SU-DHL-6 (cell line): Measurements from ENCODE around the gene EIF4E1B.

Experiments used
- H2AFZ ChIP-seq: fragments of 200-600 bp; sonication (generic); 2 replicates; pipeline ENCODE4 v1.6.1; 2014; ENCODE audit warnings: low read depth, mild to moderate bottlenecking, moderate library complexity, mixed read lengths, antibody characterized with exemption, low read length; ENCODE audit not compliant: severe bottlenecking
- H3F3A ChIP-seq: fragments of 200-600 bp; shearing (Covaris generic); 2 replicates; pipeline ENCODE4 v1.6.0; 2016; ENCODE audit warnings: antibody characterized with exemption, mild to moderate bottlenecking; ENCODE audit not compliant: insufficient read depth
- H3K27ac ChIP-seq: fragments of 200-600 bp; sonication (generic); 2 replicates; pipeline ENCODE4 v1.5.1; 2016; ENCODE audit warnings: low read depth, mild to moderate bottlenecking, low read length, moderate library complexity, mixed read lengths
- H3K27me3 ChIP-seq: fragments of 200-600 bp; sonication (generic), shearing (Covaris generic); 2 replicates; pipeline ENCODE4 v1.6.0; 2014; ENCODE audit warnings: mild to moderate bottlenecking, low read length
- H3K36me3 ChIP-seq: fragments of 200-600 bp; sonication (generic); 2 replicates; pipeline ENCODE4 v1.6.1; 2014; ENCODE audit warnings: mild to moderate bottlenecking, low read length, mixed read lengths
- H3K4me2 ChIP-seq: fragments of 300-600, 200-600 bp; shearing (Covaris generic), sonication (generic); 2 replicates; pipeline ENCODE4 v1.6.0; 2014; ENCODE audit warnings: low read length, low read depth, mild to moderate bottlenecking; ENCODE audit not compliant: poor library complexity, severe bottlenecking
- H3K4me3 ChIP-seq: fragments of 200-600 bp; sonication (generic); 2 replicates; pipeline ENCODE4 v1.5.1; 2014; ENCODE audit warnings: antibody characterized with exemption, low read length, mild to moderate bottlenecking, mixed read lengths; ENCODE audit not compliant: insufficient read depth, poor library complexity, severe bottlenecking
- H3K79me2 ChIP-seq: fragments of 200-600 bp; sonication (generic); 2 replicates; pipeline ENCODE4 v1.6.1; 2014; ENCODE audit warnings: mild to moderate bottlenecking, low read length, moderate library complexity; ENCODE audit not compliant: insufficient read depth
- H3K9ac ChIP-seq: fragments of 200-600 bp; sonication (generic); 2 replicates; pipeline ENCODE4 v1.7.0; 2014; ENCODE audit warnings: mild to moderate bottlenecking, low read length
- H3K9me2 ChIP-seq: fragments of 200-600 bp; sonication (generic); replicated peaks from 2 replicates; pipeline ENCODE4 v1.6.1; 2014; ENCODE audit warnings: low read length; ENCODE audit not compliant: insufficient read depth
- H3K9me3 ChIP-seq: fragments of 200-600 bp; sonication (generic); 2 replicates; pipeline ENCODE4 v1.6.1; 2014; ENCODE audit warnings: low read length, mixed read lengths; ENCODE audit not compliant: insufficient read depth
- H4K20me1 ChIP-seq: fragments of 200-600 bp; sonication (generic); 2 replicates; pipeline ENCODE4 v1.6.1; 2014; ENCODE audit warnings: low read depth, mild to moderate bottlenecking, antibody characterized with exemption, low read length, moderate library complexity, mixed read lengths
- EZH2phosphoT487 ChIP-seq: fragments of 200-600 bp; sonication (generic), shearing (Covaris generic); conservative IDR thresholded peaks from 2 replicates; pipeline ENCODE4 v1.6.1; 2018; ENCODE audit warnings: mild to moderate bottlenecking, antibody characterized with exemption, low read length, moderate library complexity, mixed read lengths
- TF ChIP-seq, protein P1 (sequence below): fragments of 200-600 bp; sonication (generic); IDR thresholded peaks from one replicate; pipeline ENCODE4 v1.5.1; 2017; ENCODE audit warnings: antibody characterized with exemption, mild to moderate bottlenecking, low read length, moderate library complexity; ENCODE audit not compliant: insufficient read depth, poor library complexity, severe bottlenecking

The EIF4E1B gene

DNA sequence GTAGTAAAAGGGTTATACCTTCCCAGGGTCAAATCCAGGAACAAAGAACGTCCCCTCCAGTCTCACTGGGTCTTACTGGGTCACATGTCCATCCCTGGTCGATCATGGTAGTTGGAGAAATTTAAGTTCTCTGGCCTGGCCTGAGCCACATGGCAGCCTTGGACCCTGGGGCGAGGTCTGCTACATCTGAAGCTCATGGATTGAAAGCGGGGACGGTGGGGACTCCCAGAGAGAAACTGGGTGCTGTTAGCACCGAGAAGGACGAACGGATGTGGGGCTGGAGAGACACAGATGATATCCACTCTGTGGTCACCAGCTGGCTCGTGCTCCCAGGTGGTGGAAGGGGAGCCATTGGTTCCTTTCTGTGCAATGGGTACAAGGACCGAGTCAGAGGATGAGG is 63.7 kb downstream of the EIF4E1B start:
- H3F3A ChIP-seq: no peaks in the 10 kb centered on the region
- H3K9me2 ChIP-seq: no peaks in the 10 kb centered on the region
- no peaks in the 10 kb centered on the region for H3K79me2 ChIP-seq
- H3K4me3 ChIP-seq: no peak overlapping the region
- no peak overlapping the region for H3K27ac ChIP-seq
- no peak overlapping the region for H2AFZ ChIP-seq
- H3K9me3 ChIP-seq: no peaks in the 10 kb centered on the region
- no peaks in the 10 kb centered on the region for H4K20me1 ChIP-seq
- H3K4me2 ChIP-seq: no peak overlapping the region
- TF ChIP-seq, protein P1, sequence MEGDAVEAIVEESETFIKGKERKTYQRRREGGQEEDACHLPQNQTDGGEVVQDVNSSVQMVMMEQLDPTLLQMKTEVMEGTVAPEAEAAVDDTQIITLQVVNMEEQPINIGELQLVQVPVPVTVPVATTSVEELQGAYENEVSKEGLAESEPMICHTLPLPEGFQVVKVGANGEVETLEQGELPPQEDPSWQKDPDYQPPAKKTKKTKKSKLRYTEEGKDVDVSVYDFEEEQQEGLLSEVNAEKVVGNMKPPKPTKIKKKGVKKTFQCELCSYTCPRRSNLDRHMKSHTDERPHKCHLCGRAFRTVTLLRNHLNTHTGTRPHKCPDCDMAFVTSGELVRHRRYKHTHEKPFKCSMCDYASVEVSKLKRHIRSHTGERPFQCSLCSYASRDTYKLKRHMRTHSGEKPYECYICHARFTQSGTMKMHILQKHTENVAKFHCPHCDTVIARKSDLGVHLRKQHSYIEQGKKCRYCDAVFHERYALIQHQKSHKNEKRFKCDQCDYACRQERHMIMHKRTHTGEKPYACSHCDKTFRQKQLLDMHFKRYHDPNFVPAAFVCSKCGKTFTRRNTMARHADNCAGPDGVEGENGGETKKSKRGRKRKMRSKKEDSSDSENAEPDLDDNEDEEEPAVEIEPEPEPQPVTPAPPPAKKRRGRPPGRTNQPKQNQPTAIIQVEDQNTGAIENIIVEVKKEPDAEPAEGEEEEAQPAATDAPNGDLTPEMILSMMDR: no peak
- no peak for TF ChIP-seq EZH2phosphoT487
- H3K9ac ChIP-seq: no peak overlapping the region
- no peaks in the 10 kb centered on the region for H3K27me3 ChIP-seq
- no peaks in the 10 kb centered on the region for H3K36me3 ChIP-seq

DNA sequence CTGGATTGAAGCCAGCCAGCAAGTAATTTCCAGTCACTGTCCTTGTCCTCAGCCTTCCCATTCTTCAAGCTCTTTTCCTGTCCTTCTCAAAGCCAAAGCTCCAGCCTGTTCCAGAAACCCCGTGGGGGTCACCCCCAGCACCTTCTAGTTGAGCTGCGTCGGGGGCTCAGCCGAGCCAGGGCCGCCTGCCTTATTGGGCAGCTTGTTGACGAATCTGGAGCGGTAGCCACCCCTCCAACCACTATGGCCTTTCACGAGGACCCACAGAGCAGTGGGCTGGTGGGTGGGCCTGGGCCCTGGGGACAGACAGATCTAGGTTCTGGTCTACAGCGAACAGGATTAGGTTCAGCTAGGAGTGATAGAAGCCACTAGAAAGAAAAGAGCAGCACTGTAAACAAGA is 64.2 kb downstream of the EIF4E1B start:
- Histone ChIP-seq H2AFZ (no peak overlapping the region), H4K20me1 (no peaks in the 10 kb centered on the region), H3K9me2 (no peaks in the 10 kb centered on the region), H3K27me3 (no peaks in the 10 kb centered on the region), H3K9ac (no peak overlapping the region), H3K4me2 (no peak overlapping the region), H3F3A (no peaks in the 10 kb centered on the region), H3K27ac (no peak overlapping the region), H3K36me3 (no peaks in the 10 kb centered on the region), H3K4me3 (no peak overlapping the region), H3K79me2 (no peaks in the 10 kb centered on the region), H3K9me3 (no peaks in the 10 kb centered on the region)
- TF ChIP-seq, protein P1: no peak
- TF ChIP-seq EZH2phosphoT487: no peak

DNA sequence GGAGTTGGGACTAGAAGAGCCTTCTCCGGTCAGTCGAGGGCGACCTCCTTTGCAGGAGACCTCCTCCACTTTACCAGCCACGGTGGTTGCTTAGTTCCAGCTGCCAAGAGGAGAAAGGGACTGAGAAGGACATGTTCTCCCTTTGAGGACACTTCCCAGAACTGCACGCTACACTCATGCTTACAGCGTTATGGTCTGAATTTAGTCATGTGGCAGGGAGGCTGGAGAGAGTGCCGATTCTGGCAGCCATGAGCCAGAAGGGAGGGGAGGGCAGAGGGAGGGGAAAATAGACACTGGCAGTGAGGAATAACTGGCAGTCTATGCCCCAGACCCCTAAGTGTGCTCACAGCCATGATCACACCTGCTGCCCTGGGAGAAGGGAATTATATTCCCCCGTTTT is 64.6 kb downstream of the EIF4E1B start:
- TF ChIP-seq, protein P1: no peak
- TF ChIP-seq EZH2phosphoT487: no peak
- no peaks in the 10 kb centered on the region for H3K9me2 ChIP-seq
- H3K9me3 ChIP-seq: no peaks in the 10 kb centered on the region
- H3K4me3 ChIP-seq: no peak overlapping the region
- no peaks in the 10 kb centered on the region for H4K20me1 ChIP-seq
- H3K4me2 ChIP-seq: no peak overlapping the region
- no peaks in the 10 kb centered on the region for H3F3A ChIP-seq
- no peaks in the 10 kb centered on the region for H3K36me3 ChIP-seq
- no peak overlapping the region for H2AFZ ChIP-seq
- H3K9ac ChIP-seq: no peak overlapping the region
- no peak overlapping the region for H3K27ac ChIP-seq
- no peaks in the 10 kb centered on the region for H3K27me3 ChIP-seq
- H3K79me2 ChIP-seq: no peaks in the 10 kb centered on the region
